ENCODE results near the gene PIAS2.

PIAS2 gene

GRCh38 chr18:46759890-46760289, 157.4 kb downstream of the PIAS2 start:
- DNase-seq, result no peak

- DNase-seq, result no peak
Observed at GRCh38 chr18:46756559-46757201, 160.6 kb downstream of the PIAS2 start, which contains the start of gene ST8SIA5. ST8SIA5 (minus strand) TSS chr18:46757053; CDS start chr18:46756508, 545 bp downstream.

GRCh38 chr18:46756025-46756558, 161.2 kb downstream of the PIAS2 start:
- DNase-seq, result no peak

GRCh38 chr18:46755315-46756024, 161.8 kb downstream of the PIAS2 start:
- DNase-seq, result peak; percentile 48

GRCh38 chr18:46754661-46755292, 162.5 kb downstream of the PIAS2 start:
- no peak for DNase-seq

- DNase-seq, result no peak
Observed at GRCh38 chr18:46754188-46754587, 163.1 kb downstream of the PIAS2 start.
